HG02884 (cell line): ENCODE results near the gene ZMYM2.

Source experiments
- ATAC-seq: cut with Tn5 transposase; IDR thresholded peaks from one replicate; pipeline ENCODE4 v1.9.1; 2021; ENCODE audit warnings: mild to moderate bottlenecking, moderate library complexity; ENCODE audit not compliant: unreplicated experiment

The ZMYM2 gene

DNA sequence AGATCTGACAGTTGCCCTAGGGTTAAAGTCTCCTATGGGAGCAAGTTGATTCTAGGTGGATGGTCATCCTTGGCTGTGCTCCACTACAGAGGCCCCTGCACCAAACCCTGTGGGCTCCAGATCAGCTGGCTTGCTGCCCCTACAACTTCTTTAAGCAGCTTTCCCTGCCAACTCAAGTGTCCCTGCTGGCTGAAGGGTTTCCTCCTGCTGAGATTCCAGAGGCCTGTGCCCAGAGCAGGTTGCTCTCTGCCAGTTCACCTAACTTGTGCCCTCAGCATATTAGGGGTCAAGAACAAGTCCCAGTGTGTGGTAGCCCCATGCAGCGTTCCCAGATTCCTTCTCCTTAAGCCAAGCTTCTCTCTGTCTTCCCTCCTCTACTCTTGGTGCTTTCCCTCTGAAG lies 85.6 kb downstream of the ZMYM2 start:
- no peak for ATAC-seq

DNA sequence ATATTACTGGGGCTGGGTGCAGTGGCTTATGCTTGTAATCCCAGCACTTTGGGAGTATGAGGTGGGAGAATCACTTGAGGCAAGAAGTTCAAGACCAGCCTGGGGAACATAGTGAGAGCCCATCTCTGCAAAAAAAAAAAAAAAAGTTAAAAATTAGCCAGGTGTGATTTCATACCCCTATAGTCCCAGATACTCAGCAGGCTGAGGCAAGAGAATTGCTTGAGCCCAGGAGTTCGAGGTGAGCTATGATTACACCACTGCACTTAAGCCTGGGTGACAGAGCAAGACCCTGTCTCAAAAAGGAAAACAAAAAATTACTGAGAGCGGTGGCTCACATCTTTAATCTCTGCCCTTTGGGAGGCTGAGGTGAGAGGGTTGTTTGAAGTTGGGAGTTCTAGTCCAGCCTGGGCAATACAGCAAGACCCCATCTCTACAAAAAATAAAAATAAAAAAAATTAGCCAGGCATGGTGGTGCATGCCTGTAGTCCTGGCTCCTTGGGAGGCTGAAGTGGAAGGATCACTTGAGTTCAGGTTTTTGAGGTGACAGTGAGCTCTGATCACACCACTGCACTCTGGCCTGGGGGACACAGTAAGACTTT lies 87.5 kb downstream of the ZMYM2 start:
- ATAC-seq: no peak

GRCh38 chr13:20049558-20050473 lies 91.3 kb downstream of the ZMYM2 start:
- no peak for ATAC-seq

GRCh38 chr13:20051366-20051765 lies 92.8 kb downstream of the ZMYM2 start:
- no peak for ATAC-seq

- no peak for ATAC-seq
Measured at GRCh38 chr13:20053016-20053415, 94.5 kb downstream of the ZMYM2 start.

DNA sequence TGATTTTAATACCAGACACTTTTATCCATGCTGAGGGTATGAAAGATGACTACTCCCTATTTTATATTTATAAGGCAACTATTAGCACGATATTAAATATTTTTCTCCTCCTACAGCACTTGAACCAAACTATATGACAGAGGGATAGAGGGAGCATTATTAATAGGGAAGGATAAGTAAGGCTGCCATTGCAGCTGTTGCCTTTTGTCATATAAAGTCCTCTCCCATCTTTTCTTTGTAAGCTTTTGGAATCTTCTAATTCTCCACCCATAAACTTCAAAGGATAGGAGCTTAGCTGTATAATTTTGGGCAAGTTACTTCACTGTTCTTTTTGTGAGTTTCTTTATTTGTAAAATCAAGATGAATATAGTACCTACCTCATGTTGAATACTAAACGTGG lies 95.4 kb downstream of the ZMYM2 start:
- no peak for ATAC-seq

- ATAC-seq: no peak
Measured at GRCh38 chr13:20054586-20054985, 96.1 kb downstream of the ZMYM2 start.

DNA sequence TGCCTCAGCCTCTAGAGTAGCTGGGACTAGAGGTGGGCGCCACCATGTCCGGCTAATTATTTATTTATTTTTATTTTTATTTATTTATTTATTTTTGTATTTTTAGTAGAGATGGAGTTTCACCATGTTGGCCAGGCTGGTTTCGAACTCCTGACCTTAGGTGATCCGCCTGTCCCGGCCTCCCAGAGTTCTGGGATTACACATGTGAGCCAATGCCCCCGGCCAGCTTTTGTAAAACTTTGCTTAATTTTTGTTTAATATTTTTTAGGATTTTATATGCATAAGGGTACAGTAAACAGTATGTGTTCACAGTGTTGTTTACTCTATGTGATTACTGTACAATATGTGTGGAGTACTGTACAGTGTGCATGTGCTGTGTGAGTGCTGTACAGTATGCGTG lies 98.7 kb downstream of the ZMYM2 start:
- ATAC-seq: no peak

DNA sequence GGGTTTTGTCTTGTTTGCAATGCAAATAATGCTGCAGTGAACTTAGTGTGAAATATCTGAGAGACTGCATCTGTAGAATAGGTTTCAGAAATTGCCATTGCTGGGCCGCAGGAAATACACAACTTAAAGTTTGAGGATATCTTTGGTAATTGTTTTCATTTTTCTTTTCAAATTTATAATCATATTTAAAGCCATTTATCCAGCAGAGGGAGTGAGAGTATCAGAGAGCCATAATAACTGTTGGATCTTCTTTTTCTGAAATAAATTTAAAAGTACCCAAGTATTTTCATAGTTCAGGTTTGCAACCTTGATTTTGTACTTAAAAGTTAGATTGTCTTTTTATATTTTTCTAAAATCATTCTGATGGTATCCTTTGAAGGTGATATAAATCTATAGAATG lies 99.4 kb downstream of the ZMYM2 start:
- ATAC-seq: no peak

DNA sequence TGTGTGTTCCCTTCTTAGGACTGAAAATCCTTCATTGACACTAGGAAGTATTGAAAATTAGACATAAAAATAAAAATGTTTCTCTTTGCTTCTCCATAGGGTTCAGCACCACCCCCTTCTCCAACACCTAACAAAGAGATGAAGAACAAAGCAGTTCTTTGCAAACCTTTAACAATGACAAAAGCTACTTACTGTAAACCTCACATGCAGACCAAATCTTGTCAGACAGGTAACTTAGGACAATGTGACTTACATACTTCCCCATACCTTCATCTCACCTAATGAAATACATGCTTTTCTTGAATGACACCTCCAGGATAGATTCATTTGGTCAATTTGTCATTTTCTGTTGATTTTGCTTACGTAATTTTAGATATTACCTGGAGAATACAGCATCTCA lies 99.9 kb downstream of the ZMYM2 start:
- ATAC-seq: no peak

- no peak for ATAC-seq
Measured at GRCh38 chr13:20064128-20064527, 105.6 kb downstream of the ZMYM2 start.

DNA sequence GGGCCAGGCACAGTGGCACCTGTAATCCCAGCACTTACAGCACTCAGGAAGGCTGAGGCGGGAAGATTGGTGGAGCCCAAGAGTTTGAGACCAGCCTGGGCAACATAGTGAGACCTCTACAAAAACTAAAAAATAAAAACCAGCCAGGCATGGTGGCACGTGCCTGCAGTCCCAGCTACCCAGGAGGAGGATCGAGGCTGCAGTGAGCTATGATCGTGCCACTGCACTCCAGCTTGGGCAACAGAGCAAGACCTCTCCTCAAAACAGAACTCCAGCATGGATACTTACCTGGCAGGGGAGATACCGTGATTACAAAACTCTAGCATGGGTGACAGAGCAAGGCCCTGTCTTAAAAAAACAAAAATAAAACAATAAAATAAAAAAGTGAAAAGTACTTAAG lies 107.0 kb downstream of the ZMYM2 start:
- ATAC-seq: no peak

DNA sequence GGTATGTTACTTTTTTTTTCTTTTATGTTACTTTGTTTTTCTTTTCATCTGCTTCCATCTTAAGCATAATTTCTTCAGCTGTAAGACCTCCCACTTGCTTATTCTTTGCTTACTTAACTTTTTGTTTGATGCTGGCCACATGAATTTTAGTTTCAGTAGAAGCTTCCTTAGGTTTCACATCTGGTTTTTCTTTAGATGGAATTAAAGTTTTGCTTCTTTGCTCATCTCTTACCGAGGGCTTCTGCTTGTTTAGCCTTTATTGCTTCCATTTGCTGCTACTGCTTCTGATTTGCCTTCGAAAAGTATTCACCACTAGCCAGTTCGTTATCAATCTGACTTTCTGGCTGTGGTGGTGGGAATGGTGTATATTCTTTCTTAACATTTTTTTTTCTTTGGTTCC lies 111.4 kb downstream of the ZMYM2 start:
- ATAC-seq: no peak

GRCh38 chr13:20073775-20074174 lies 115.2 kb downstream of the ZMYM2 start:
- no peak for ATAC-seq

GRCh38 chr13:20074966-20075365 lies 116.4 kb downstream of the ZMYM2 start:
- ATAC-seq: no peak

DNA sequence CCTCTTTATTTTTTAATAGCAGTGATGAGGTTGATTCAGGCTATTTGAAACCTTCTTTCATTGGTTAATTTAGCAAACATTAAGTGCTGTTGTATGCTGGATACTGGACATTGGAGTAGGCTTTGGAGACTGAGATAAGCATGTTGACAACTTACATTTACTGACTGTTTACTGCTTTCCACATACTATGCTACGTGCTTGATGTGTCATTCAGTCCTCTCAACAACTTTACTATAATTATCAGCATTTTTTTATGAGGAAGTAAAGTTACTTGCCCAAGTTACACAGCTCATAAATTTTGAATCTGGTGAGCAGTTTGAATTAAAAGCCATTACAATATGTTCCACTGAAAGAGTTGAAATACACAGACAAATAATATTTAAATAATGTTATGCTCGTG lies 118.6 kb downstream of the ZMYM2 start:
- ATAC-seq: no peak

- ATAC-seq: no peak
Measured at GRCh38 chr13:20080377-20081164, 122.0 kb downstream of the ZMYM2 start.

DNA sequence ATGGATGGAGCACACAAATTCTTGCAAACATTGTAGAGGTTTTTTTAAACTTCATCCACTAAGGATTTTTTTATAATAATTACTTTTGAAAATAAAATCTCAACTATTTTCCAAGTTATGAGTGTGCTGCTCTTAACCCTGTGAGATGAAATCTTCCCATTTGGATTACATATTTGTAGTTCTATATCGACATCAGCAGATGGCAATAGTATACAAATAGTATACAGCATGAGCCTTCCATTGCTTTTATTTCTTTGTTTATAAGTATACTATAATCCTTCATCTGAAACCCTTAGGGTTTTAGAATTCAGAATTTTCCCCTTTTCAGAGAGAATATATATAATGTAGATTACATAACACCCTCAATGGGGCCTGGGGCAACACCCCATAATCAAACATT lies 131.8 kb downstream of the ZMYM2 start:
- ATAC-seq: no peak

DNA sequence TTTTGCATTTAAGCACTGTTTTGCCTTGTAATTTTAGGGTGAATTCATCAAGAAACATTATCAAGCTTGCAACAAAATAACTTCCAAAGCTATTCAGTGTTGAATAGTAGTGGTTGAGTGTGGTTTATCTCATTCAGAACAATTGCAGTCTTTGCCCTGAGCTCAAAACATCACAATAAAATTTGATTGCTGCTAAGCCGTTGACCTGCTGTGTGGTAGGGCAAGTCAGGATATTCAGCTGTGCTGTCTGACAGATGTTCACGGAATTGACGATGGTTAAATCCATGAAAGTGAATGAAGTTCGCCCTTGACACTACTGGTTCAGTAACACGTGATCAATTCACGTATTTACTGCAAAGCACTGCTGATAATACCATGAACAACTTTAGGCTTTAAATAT lies 135.4 kb downstream of the ZMYM2 start:
- ATAC-seq: no peak

DNA sequence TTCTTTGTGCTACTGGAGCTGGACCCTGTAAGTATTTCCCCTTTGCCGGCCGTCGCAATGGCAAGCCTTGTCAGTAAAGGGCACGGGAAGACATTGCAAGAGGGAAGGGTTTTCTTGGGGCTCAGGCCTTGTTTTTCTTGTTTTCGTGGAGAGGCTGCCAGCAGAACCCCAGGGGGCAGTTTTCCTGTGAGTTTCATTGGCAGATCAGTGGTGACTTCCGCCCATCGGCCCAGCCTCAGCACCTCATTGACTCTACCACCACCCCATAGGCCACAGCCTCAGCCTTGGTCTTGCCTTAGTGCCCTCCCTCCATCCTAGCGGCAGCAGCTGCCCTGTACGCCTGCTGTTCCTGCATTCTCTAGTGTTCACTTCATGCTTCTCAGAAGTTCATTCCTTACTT lies 140.8 kb downstream of the ZMYM2 start:
- ATAC-seq: no peak

DNA sequence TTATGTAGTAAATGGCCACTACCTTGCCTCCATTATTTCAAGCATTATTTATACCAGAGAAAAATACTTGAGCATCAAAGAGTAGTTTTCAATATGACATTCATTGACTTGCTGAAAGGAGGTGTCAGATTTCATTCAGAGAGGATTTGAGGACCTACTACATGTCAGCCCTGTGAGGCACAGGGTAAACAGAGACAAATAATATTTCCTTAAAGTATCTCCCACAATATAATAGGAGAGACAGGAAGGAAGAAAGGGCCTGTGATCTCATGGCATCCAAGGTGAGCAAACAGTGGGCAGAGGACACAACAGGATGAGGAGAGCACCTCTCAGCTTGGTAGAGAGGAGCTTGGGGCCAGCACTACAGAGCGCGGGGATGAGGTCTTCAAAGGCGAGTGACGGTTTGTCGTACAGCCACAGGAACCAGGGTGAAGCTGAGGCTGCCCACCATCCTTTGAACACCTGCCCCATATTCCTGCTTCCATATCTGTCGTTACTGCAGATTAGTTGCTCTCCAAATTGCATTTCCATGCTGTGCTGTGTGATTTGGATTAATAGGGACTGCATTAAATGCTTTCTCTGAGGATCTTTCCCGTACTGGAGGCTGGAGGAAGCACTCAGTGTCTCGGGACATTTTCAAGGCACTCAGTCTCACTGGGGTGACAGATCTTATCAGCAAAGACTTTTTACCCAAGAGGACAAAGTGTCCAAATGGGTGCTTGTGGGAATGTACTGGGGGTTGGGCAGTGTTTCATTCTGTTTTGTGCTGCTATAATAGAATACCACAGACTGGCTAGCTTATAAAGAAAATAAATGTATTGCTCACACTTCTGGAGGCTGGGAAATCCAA lies 143.2 kb downstream of the ZMYM2 start:
- ATAC-seq: no peak
